GM23248 (cell line): ENCODE data around the gene OLFML3. TPM values are rescaled to one million over a fixed set of nuclear protein-coding genes. Genes with fewer than 3 reads are reported as not detected.

Experiments used
- DNase-seq: peaks from one replicate; pipeline ENCODE4 v3.0.0-alpha.2; 2015
- H2AFZ ChIP-seq: fragments of 200-600 bp; sonication (generic); 2 replicates; pipeline ENCODE4 v1.6.1; 2016; ENCODE audit warnings: antibody characterized with exemption
- H3F3A ChIP-seq: fragments of 200-600 bp; sonication (generic); 2 replicates; pipeline ENCODE4 v1.6.1; 2016; ENCODE audit warnings: mild to moderate bottlenecking, antibody characterized with exemption, mixed run types; ENCODE audit not compliant: insufficient read depth
- H3K27ac ChIP-seq: fragments of 200-600 bp; sonication (generic); 2 replicates; pipeline ENCODE4 v1.5.1; 2016; ENCODE audit warnings: mild to moderate bottlenecking
- H3K27me3 ChIP-seq: fragments of 200-600 bp; sonication (generic); replicated peaks from 2 replicates; pipeline ENCODE4 v1.6.1; 2016; ENCODE audit warnings: mild to moderate bottlenecking; ENCODE audit not compliant: insufficient read depth
- H3K36me3 ChIP-seq: fragments of 200-600 bp; sonication (generic); 2 replicates; pipeline ENCODE4 v1.6.1; 2016; ENCODE audit warnings: low read depth, mild to moderate bottlenecking
- H3K4me1 ChIP-seq: fragments of 200-600 bp; sonication (generic); 2 replicates; pipeline ENCODE4 v1.6.1; 2016; ENCODE audit warnings: mild to moderate bottlenecking; ENCODE audit not compliant: insufficient read depth
- H3K4me2 ChIP-seq: fragments of 200-600 bp; sonication (generic); one replicate; pipeline ENCODE4 v1.6.1; 2016; ENCODE audit warnings: mild to moderate bottlenecking; ENCODE audit not compliant: unreplicated experiment
- H3K4me3 ChIP-seq: fragments of 200-600 bp; sonication (generic); 2 replicates; pipeline ENCODE4 v1.5.1; 2016; ENCODE audit warnings: mild to moderate bottlenecking
- H3K79me2 ChIP-seq: fragments of 200-600 bp; sonication (generic); 2 replicates; pipeline ENCODE4 v1.6.1; 2016; ENCODE audit warnings: mild to moderate bottlenecking; ENCODE audit not compliant: insufficient read depth
- H3K9ac ChIP-seq: fragments of 200-600 bp; sonication (generic); 2 replicates; pipeline ENCODE4 v1.6.1; 2016; ENCODE audit warnings: mild to moderate bottlenecking
- H3K9me2 ChIP-seq: fragments of 200-600 bp; sonication (generic); 2 replicates; pipeline ENCODE4 v1.6.1; 2016; ENCODE audit warnings: mixed run types, mild to moderate bottlenecking, moderate library complexity; ENCODE audit not compliant: insufficient read depth
- H3K9me3 ChIP-seq: fragments of 200-600 bp; sonication (generic); one replicate; pipeline ENCODE4 v1.6.1; 2017; ENCODE audit warnings: low read depth
- H4K20me1 ChIP-seq: fragments of 200-600 bp; sonication (generic); 2 replicates; pipeline ENCODE4 v1.6.0; 2016; ENCODE audit not compliant: insufficient read depth
- EZH2 ChIP-seq: fragments of 200-600 bp; sonication (generic); IDR thresholded peaks from 2 replicates; pipeline ENCODE4 v1.6.1; 2018; ENCODE audit warnings: antibody characterized with exemption, mild to moderate bottlenecking; ENCODE audit not compliant: insufficient read depth, poor library complexity, severe bottlenecking
- EZH2phosphoT487 ChIP-seq: fragments of 200-600 bp; sonication (generic); IDR thresholded peaks from 2 replicates; pipeline ENCODE4 v1.6.1; 2018; ENCODE audit warnings: antibody characterized with exemption, moderate library complexity, mild to moderate bottlenecking, low read depth; ENCODE audit not compliant: insufficient read depth
- WGBS, 2 experiments: methylation state at CpG; one replicate each; pipeline ENCODE4 v1.1.6; 2015 to 2017; ENCODE audit warnings: low lambda C conversion rate in 2 of 2, low coverage in 1 of 2; ENCODE audit errors: missing lambda C conversion rate in 2 of 2; 5-methylcytosine and 5-hydroxymethylcytosine counted together
- in situ Hi-C: fragments of 300-500 bp; cut with MboI; formaldehyde crosslinking; loops from 2 replicates; pipeline ENCODE4 v1.15.0; 2020
- polyA plus RNA-seq: library from polyadenylated mRNA; unstranded; fragments of >200 nt; fragmentation: Nextera tagmentation; extraction: Ambion mirVana; gene quantifications from 2 replicates; pipeline ENCODE4 v1.2.1, GENCODE V29; 2016
- total RNA-seq: library from RNA; depleted of rRNA; stranded (reverse); fragments of >200 nt; shearing (Covaris generic); gene quantifications from 2 replicates; pipeline ENCODE4 v1.2.3, GENCODE V29; 2014

The OLFML3 gene
- total and polyA plus RNA-seq, 2 experiments from 2014 or later: 141 to 168 TPM

GRCh38 chr1:113941245-113941559 lies 38.1 kb upstream of the OLFML3 start:
- Histone ChIP-seq H3K27me3 (no peaks in the 10 kb centered on the region), H2AFZ (no peak overlapping the region), H3K36me3 (peaks cover 19% of the 10 kb centered on the region), H3K79me2 (peaks cover 98% of the 10 kb centered on the region), H3K9me2 (no peaks in the 10 kb centered on the region), H3K4me1 (peaks cover 10% of the 10 kb centered on the region), H3K4me2 (no peak overlapping the region), H4K20me1 (peaks cover 18% of the 10 kb centered on the region), H3K27ac (no peak overlapping the region), H3F3A (0 out of 2 replicates have a peak, but pooled peaks cover 7% of the 10 kb centered on the region), H3K4me3 (no peak overlapping the region), H3K9me3 (no peaks in the 10 kb centered on the region), H3K9ac (no peak overlapping the region)
- DNase-seq: no peak
- in situ Hi-C loops: loop anchor here (25.0 kb wide), 1 partner anchor 804 kb away; no protein-coding TSS in a partner anchor
- TF ChIP-seq EZH2 (no peak), EZH2phosphoT487 (no peak)
- WGBS, 2 experiments: 84 to 89% methylated on average over 7 of the region's 7 CpGs

GRCh38 chr1:113942527-113942926 lies 36.7 kb upstream of the OLFML3 start:
- Histone ChIP-seq H3K9me3 (no peaks in the 10 kb centered on the region), H3K27me3 (no peaks in the 10 kb centered on the region), H3K4me2 (no peak overlapping the region), H3F3A (0 out of 2 replicates have a peak, but pooled peaks cover 8% of the 10 kb centered on the region), H3K9ac (no peak overlapping the region), H2AFZ (no peak overlapping the region), H3K4me3 (no peak overlapping the region), H3K36me3 (peaks cover 19% of the 10 kb centered on the region), H3K27ac (no peak overlapping the region), H3K79me2 (peaks cover 98% of the 10 kb centered on the region), H3K9me2 (no peaks in the 10 kb centered on the region), H4K20me1 (peaks cover 6% of the 10 kb centered on the region), H3K4me1 (no peaks in the 10 kb centered on the region)
- TF ChIP-seq EZH2phosphoT487 (no peak), EZH2 (no peak)
- no peak for DNase-seq
- in situ Hi-C loops: loop anchor here (25.0 kb wide), 1 partner anchor 805 kb away; no protein-coding TSS in a partner anchor

GRCh38 chr1:113943028-113943811 lies 36.1 kb upstream of the OLFML3 start:
- Histone ChIP-seq H2AFZ (no peak overlapping the region), H3K4me3 (no peak overlapping the region), H3K9ac (no peak overlapping the region), H3K27ac (peak overlapping the region; percentile 4; the same call in 1 of the 2 replicates), H3K9me3 (no peaks in the 10 kb centered on the region), H3K27me3 (no peaks in the 10 kb centered on the region), H3K4me2 (no peak overlapping the region), H3K79me2 (peaks cover 98% of the 10 kb centered on the region), H3K4me1 (no peaks in the 10 kb centered on the region), H3K9me2 (no peaks in the 10 kb centered on the region), H3K36me3 (peaks cover 19% of the 10 kb centered on the region), H3F3A (0 out of 2 replicates have a peak, but pooled peaks cover 11% of the 10 kb centered on the region), H4K20me1 (no peaks in the 10 kb centered on the region)
- TF ChIP-seq EZH2phosphoT487 (no peak), EZH2 (no peak)
- DNase-seq: peak; percentile 39
- in situ Hi-C loops: loop anchor here (25.0 kb wide), 1 partner anchor 806 kb away; no protein-coding TSS in a partner anchor

- Histone ChIP-seq H3K4me2 (no peak overlapping the region), H3K27ac (no peak overlapping the region), H3F3A (0 out of 2 replicates have a peak, but pooled peaks cover 11% of the 10 kb centered on the region), H3K9ac (no peak overlapping the region), H2AFZ (no peak overlapping the region), H4K20me1 (no peaks in the 10 kb centered on the region), H3K9me3 (no peaks in the 10 kb centered on the region), H3K4me1 (no peaks in the 10 kb centered on the region), H3K27me3 (no peaks in the 10 kb centered on the region), H3K36me3 (peaks cover 19% of the 10 kb centered on the region), H3K79me2 (peaks cover 98% of the 10 kb centered on the region), H3K9me2 (no peaks in the 10 kb centered on the region), H3K4me3 (no peak overlapping the region)
- in situ Hi-C loops: loop anchor here (25.0 kb wide), 1 partner anchor 808 kb away; no protein-coding TSS in a partner anchor
- TF ChIP-seq EZH2 (no peak), EZH2phosphoT487 (no peak)
- 100% methylated on average over 1 of the region's 1 CpG for WGBS, 2 experiments
- no peak for DNase-seq
These were observed 33.9 kb upstream of the OLFML3 start for GRCh38 chr1:113945329-113945728.
